Measurements from ENCODE around the gene CNTFR.
"Not testable (repeated sequence)": the region's sequence is repeated elsewhere in the genome, so short reads cannot be mapped to it uniquely, and the experiment has no call there.

The CNTFR gene

GRCh38 chr9:34589636-34590380 lies at the start of gene CNTFR:
CNTFR (minus strand) TSS chr9:34589724; CDS start chr9:34568981, 20,743 bp downstream.
- DNase-seq = no peak

GRCh38 chr9:34639322-34639721 lies 49.8 kb upstream of the CNTFR start:
- not testable (repeated sequence) for DNase-seq

GRCh38 chr9:34638138-34638445 lies 48.6 kb upstream of the CNTFR start:
- no peak for DNase-seq

GRCh38 chr9:34637356-34638137 lies 48.0 kb upstream of the CNTFR start, which contains the start of gene SIGMAR1:
SIGMAR1 (minus strand) TSS chr9:34637787; CDS start chr9:34637697, 90 bp downstream.
- peak; percentile 94 for DNase-seq

GRCh38 chr9:34636791-34637355 lies 47.3 kb upstream of the CNTFR start:
- peak; percentile 56 for DNase-seq

- no peak for DNase-seq
Observed at GRCh38 chr9:34635556-34635955, 46.0 kb upstream of the CNTFR start.

GRCh38 chr9:34634551-34635248 lies 45.2 kb upstream of the CNTFR start:
- no peak for DNase-seq

- DNase-seq = peak; percentile 87
Observed at GRCh38 chr9:34633851-34634550, 44.5 kb upstream of the CNTFR start.

GRCh38 chr9:34633166-34633565 lies 43.6 kb upstream of the CNTFR start:
- DNase-seq = no peak

GRCh38 chr9:34630402-34631154 lies 41.1 kb upstream of the CNTFR start:
- no peak for DNase-seq

- DNase-seq = no peak
Observed at GRCh38 chr9:34629491-34629808, 39.9 kb upstream of the CNTFR start.

- no peak for DNase-seq
Observed at GRCh38 chr9:34628656-34629490, 39.3 kb upstream of the CNTFR start, which contains the start of gene ARID3C. ARID3C (minus strand) TSS chr9:34629066; CDS start chr9:34628014, 1,052 bp downstream.

- no peak for DNase-seq
Observed at GRCh38 chr9:34627716-34628655, 38.5 kb upstream of the CNTFR start.

GRCh38 chr9:34625186-34625486 lies 35.6 kb upstream of the CNTFR start:
- no peak for DNase-seq

- no peak for DNase-seq
Observed at GRCh38 chr9:34624475-34625185, 35.1 kb upstream of the CNTFR start.

- no peak for DNase-seq
Observed at GRCh38 chr9:34623374-34624235, 34.1 kb upstream of the CNTFR start.

GRCh38 chr9:34620061-34620994 lies 30.8 kb upstream of the CNTFR start, which contains the start of gene DCTN3:
DCTN3 (minus strand) TSS chr9:34620495; CDS start chr9:34620464, 31 bp downstream.
- DNase-seq = peak; percentile 97
